Anterior cingulate cortex (tissue), 58 donors: ENCODE data around the gene PDE6A.
A peak's percentile ranks its signal among the peaks of the same experiment; 100 is the strongest.
"Not testable (repeated sequence)": the region's sequence is repeated elsewhere in the genome, so short reads cannot be mapped to it uniquely, and the experiment has no call there.

Experiments
- DNase-seq, 58 donors: peaks; one replicate each; lab custom pipeline; 2025; lab: John Stamatoyannopoulos, UW

Gene PDE6A

GRCh38 chr5:149900390-149900789, 44.2 kb downstream of the PDE6A start:
- no peak for DNase-seq

- no peak for DNase-seq
Measured at GRCh38 chr5:149898811-149899210, 45.8 kb downstream of the PDE6A start.

- DNase-seq = peak in 1 of 58 donors; percentile 3
Measured at GRCh38 chr5:149895416-149896345, 48.9 kb downstream of the PDE6A start.

- no peak for DNase-seq
Measured at GRCh38 chr5:149894237-149894636, 50.4 kb downstream of the PDE6A start.

GRCh38 chr5:149893403-149893931, 51.1 kb downstream of the PDE6A start:
- no peak for DNase-seq

- no peak for DNase-seq
Measured at GRCh38 chr5:149892594-149892993, 52.0 kb downstream of the PDE6A start.

GRCh38 chr5:149888280-149888679, 56.3 kb downstream of the PDE6A start:
- DNase-seq = no peak

GRCh38 chr5:149887622-149888183, 56.9 kb downstream of the PDE6A start:
- no peak for DNase-seq

GRCh38 chr5:149886692-149887470, 57.7 kb downstream of the PDE6A start:
- DNase-seq = no peak

- DNase-seq = no peak
Measured at GRCh38 chr5:149886060-149886459, 58.5 kb downstream of the PDE6A start.

- DNase-seq = no peak
Measured at GRCh38 chr5:149885513-149885912, 59.1 kb downstream of the PDE6A start.

GRCh38 chr5:149883550-149883949, 61.0 kb downstream of the PDE6A start:
- DNase-seq = no peak

- not testable (repeated sequence) for DNase-seq
Measured at GRCh38 chr5:149882633-149883032, 62.0 kb downstream of the PDE6A start.

- no peak for DNase-seq
Measured at GRCh38 chr5:149881874-149882273, 62.7 kb downstream of the PDE6A start.

GRCh38 chr5:149881069-149881622, 63.4 kb downstream of the PDE6A start:
- no peak for DNase-seq

GRCh38 chr5:149879593-149879992, 65.0 kb downstream of the PDE6A start:
- DNase-seq = not testable (repeated sequence)

GRCh38 chr5:149878371-149878770, 66.2 kb downstream of the PDE6A start:
- no peak for DNase-seq

- DNase-seq = no peak
Measured at GRCh38 chr5:149873896-149874295, 70.7 kb downstream of the PDE6A start.

GRCh38 chr5:149872351-149873040, 72.1 kb downstream of the PDE6A start:
- DNase-seq = no peak

GRCh38 chr5:149871471-149871870, 73.1 kb downstream of the PDE6A start:
- DNase-seq = no peak
